ENCODE data around the gene COPB1. TPM values are rescaled to one million over a fixed set of nuclear protein-coding genes. Genes with fewer than 3 reads are reported as not detected.

Gene COPB1
- total RNA-seq, 2 experiments from 2014 or later = 93.1 to 95.9 TPM

- no peaks in the 10 kb centered on the region for H3K36me3 ChIP-seq (ENCODE audit: insufficient read depth, low read length)
- DNase-seq (no peak), ATAC-seq (ENCODE audit: poor library complexity) (no peak)
- H3K4me3 ChIP-seq (ENCODE audit: low read length) = no peak overlapping the region
- no peak overlapping the region for H3K4me3 Mint-ChIP-seq
- no peaks in the 10 kb centered on the region for H3K36me3 Mint-ChIP-seq (ENCODE audit: low read depth)
- H3K9me3 ChIP-seq (ENCODE audit: control insufficient read depth in 1 of 2, insufficient read depth in 1 of 2, low read length in 2 of 2) = no peaks in the 10 kb centered on the region
- intact Hi-C loops (cut with DNase I, micrococcal nuclease) = no loop called here
- POLR2A ChIA-PET = no interaction called here
- H3K9me3 Mint-ChIP-seq = no peaks in the 10 kb centered on the region
- H3K4me1 Mint-ChIP-seq (ENCODE audit: low read depth) = peaks cover 14% of the 10 kb centered on the region
- H3K4me1 ChIP-seq (ENCODE audit: insufficient read depth, low read length) = peaks cover 18% of the 10 kb centered on the region
- no peak for TF ChIP-seq CTCF (IDR thresholded peaks at IDR 0.05)
- no peaks in the 10 kb centered on the region for H3K27me3 ChIP-seq (ENCODE audit: control insufficient read depth in 1 of 2, insufficient read depth in 2 of 2, low read length in 2 of 2)
- H3K27ac Mint-ChIP-seq = no peak overlapping the region
- H3K27me3 Mint-ChIP-seq = no peaks in the 10 kb centered on the region
- CTCF ChIA-PET = no interaction called here
- H3K27ac ChIP-seq (ENCODE audit: low read depth in 1 of 2, low read length in 2 of 2) = no peak overlapping the region
These were observed 81.8 kb downstream of the COPB1 start for GRCh38 chr11:14417617-14418374.

- H3K27me3 Mint-ChIP-seq = no peaks in the 10 kb centered on the region
- ATAC-seq (ENCODE audit: poor library complexity) (no peak), DNase-seq (no peak)
- H3K4me3 Mint-ChIP-seq = no peak overlapping the region
- H3K4me1 ChIP-seq (ENCODE audit: insufficient read depth, low read length) = peaks cover 18% of the 10 kb centered on the region
- H3K36me3 Mint-ChIP-seq (ENCODE audit: low read depth) = no peaks in the 10 kb centered on the region
- H3K4me3 ChIP-seq (ENCODE audit: low read length) = no peak overlapping the region
- H3K9me3 ChIP-seq (ENCODE audit: control insufficient read depth in 1 of 2, insufficient read depth in 1 of 2, low read length in 2 of 2) = no peaks in the 10 kb centered on the region
- H3K36me3 ChIP-seq (ENCODE audit: insufficient read depth, low read length) = no peaks in the 10 kb centered on the region
- H3K27ac ChIP-seq (ENCODE audit: low read depth in 1 of 2, low read length in 2 of 2) = no peak overlapping the region
- H3K9me3 Mint-ChIP-seq = no peaks in the 10 kb centered on the region
- H3K27me3 ChIP-seq (ENCODE audit: control insufficient read depth in 1 of 2, insufficient read depth in 2 of 2, low read length in 2 of 2) = no peaks in the 10 kb centered on the region
- POLR2A ChIA-PET = no interaction called here
- CTCF ChIA-PET = no interaction called here
- TF ChIP-seq CTCF (IDR thresholded peaks at IDR 0.05) = no peak
- no peak overlapping the region for H3K27ac Mint-ChIP-seq
- intact Hi-C loops (cut with DNase I, micrococcal nuclease) = no loop called here
- peaks cover 14% of the 10 kb centered on the region for H3K4me1 Mint-ChIP-seq (ENCODE audit: low read depth)
These were observed 82.4 kb downstream of the COPB1 start for GRCh38 chr11:14417186-14417585.

GRCh38 chr11:14414470-14415461 is 84.8 kb downstream of the COPB1 start:
- Mint-ChIP-seq H3K4me3 (no peak overlapping the region), H3K4me1 (ENCODE audit: low read depth) (peaks cover 14% of the 10 kb centered on the region), H3K36me3 (ENCODE audit: low read depth) (no peaks in the 10 kb centered on the region), H3K27me3 (no peaks in the 10 kb centered on the region), H3K27ac (peak overlapping the region; percentile 22), H3K9me3 (no peaks in the 10 kb centered on the region)
- H3K4me1 ChIP-seq (ENCODE audit: insufficient read depth, low read length) = peaks cover 18% of the 10 kb centered on the region
- H3K27ac ChIP-seq (ENCODE audit: low read depth in 1 of 2, low read length in 2 of 2) = peak overlapping the region in 1 of 2 donors; percentile 4
- H3K27me3 ChIP-seq (ENCODE audit: control insufficient read depth in 1 of 2, insufficient read depth in 2 of 2, low read length in 2 of 2) = no peaks in the 10 kb centered on the region
- POLR2A ChIA-PET = no interaction called here
- peak; percentile 97 for ATAC-seq (ENCODE audit: poor library complexity)
- intact Hi-C loops (cut with DNase I, micrococcal nuclease) = no loop called here
- peak; percentile 19 to 85 (median 54) for DNase-seq
- no peak for TF ChIP-seq CTCF (IDR thresholded peaks at IDR 0.05)
- H3K36me3 ChIP-seq (ENCODE audit: insufficient read depth, low read length) = no peaks in the 10 kb centered on the region
- H3K9me3 ChIP-seq (ENCODE audit: control insufficient read depth in 1 of 2, insufficient read depth in 1 of 2, low read length in 2 of 2) = no peaks in the 10 kb centered on the region
- CTCF ChIA-PET = no interaction called here
- no peak overlapping the region for H3K4me3 ChIP-seq (ENCODE audit: low read length)
